Kidney (tissue), 14 donors: ENCODE measurements around the gene SDC4. TPM values are rescaled to one million over a fixed set of nuclear protein-coding genes. Genes with fewer than 3 reads are reported as not detected.

ENCODE experiments used
- DNase-seq, 5 donors: peaks; one replicate each; pipeline ENCODE4 v3.0.0-alpha.2; 2013 to 2020
- FAIRE-seq: peaks from 2 replicates; lab custom pipeline; 2012; peaks lifted over from hg19 to GRCh38; lab: Jason Lieb, UNC
- H3K27ac ChIP-seq, 2 donors: one replicate each; pipeline ENCODE4 v1.7.0; 2013; ENCODE audit warnings: low read depth in 2 of 2, low read length in 2 of 2, inconsistent platforms in 1 of 2
- H3K27me3 ChIP-seq: one replicate; pipeline ENCODE4 v1.7.1; 2013; ENCODE audit warnings: low read length, inconsistent platforms; ENCODE audit not compliant: control insufficient read depth, insufficient read depth
- H3K36me3 ChIP-seq, 3 donors: one replicate each; pipeline versions ENCODE4 v1.7.0 to v1.7.1; 2013; ENCODE audit warnings: low read length in 3 of 3, control low read depth in 1 of 3, inconsistent platforms in 1 of 3; ENCODE audit not compliant: insufficient read depth in 3 of 3, control insufficient read depth in 2 of 3
- H3K4me1 ChIP-seq, 3 donors: one replicate each; pipeline versions ENCODE4 v1.7.0 to v1.7.1; 2013; ENCODE audit warnings: low read length in 3 of 3, inconsistent platforms in 1 of 3, low read depth in 1 of 3; ENCODE audit not compliant: control insufficient read depth in 2 of 3, insufficient read depth in 2 of 3
- H3K4me3 ChIP-seq, 3 donors: one replicate each; pipeline versions ENCODE4 v1.7.0 to v1.8.1; 2013; ENCODE audit warnings: low read length in 3 of 3, control low read depth in 1 of 3, inconsistent platforms in 1 of 3
- H3K9ac ChIP-seq, 3 donors: one replicate each; pipeline versions ENCODE4 v1.7.0 to v1.7.1; 2013; ENCODE audit warnings: low read length in 3 of 3, control low read depth in 1 of 3, inconsistent platforms in 1 of 3
- H3K9me3 ChIP-seq, 3 donors: one replicate each; pipeline versions ENCODE4 v1.7.0 to v1.7.1; 2013; ENCODE audit warnings: low read length in 3 of 3, control low read depth in 1 of 3, inconsistent platforms in 1 of 3; ENCODE audit not compliant: control insufficient read depth in 2 of 3, insufficient read depth in 1 of 3
- CTCF ChIP-seq: IDR thresholded peaks from 3 replicates; pipeline ENCODE4 v1.5.1; 2012; ENCODE audit warnings: mild to moderate bottlenecking, moderate library complexity, borderline replicate concordance; ENCODE audit not compliant: insufficient read depth; ENCODE audit errors: extremely low read depth
- intact Hi-C: fragments of 100-400 bp; cut with DNase I; formaldehyde crosslinking; loops from one replicate; pipeline ENCODE4 v1.11.1; 2022
- polyA plus RNA-seq: library from polyadenylated mRNA; stranded (reverse); fragments of 350-450 nt; fragmentation: Illumina TruSeq; extraction: RNeasy Lipid Tissue Mini Kit (QIAGEN cat#74804); gene quantifications from one replicate; pipeline ENCODE4 v1.2.3, GENCODE V29; 2014; ENCODE audit warnings: low read depth, low replicate concordance; ENCODE audit not compliant: insufficient read depth
- total RNA-seq: library from RNA; stranded (reverse); fragmentation: NEBNext Ultra II Directional; extraction: Animal tissue kit (Norgen Biotek cat#: 25700); gene quantifications from one replicate; pipeline ENCODE4 v1.2.1, GENCODE V29; 2021
- donor health status: control.
- donor health status: control.
- donor health status: control.
- donor health status: control.
- donor health status: control.
- donor health status: DM: yes; HTN: yes; CAD: no.
- donor health status: Normal renal cell carcinoma (clear cell type).

Gene SDC4
- total and polyA plus RNA-seq, 2 donors from 2014 or later, result 242 to 397 TPM

GRCh38 chr20:45313943-45314342 lies 34.3 kb downstream of the SDC4 start:
- no peak for TF ChIP-seq CTCF
- Histone ChIP-seq H3K4me3 (no peak overlapping the region), H3K27ac (no peak overlapping the region), H3K36me3 (no peaks in the 10 kb centered on the region), H3K4me1 (no peaks in the 10 kb centered on the region), H3K9ac (no peak overlapping the region), H3K9me3 (no peaks in the 10 kb centered on the region), H3K27me3 (peaks cover 7% of the 10 kb centered on the region)
- DNase-seq, result peak in 1 of 5 donors; percentile 20
- FAIRE-seq, result no peak
- intact Hi-C loops, result loop anchor here (10.0 kb wide), 1 partner anchor 461 kb away; no protein-coding TSS in a partner anchor

- FAIRE-seq (no peak), DNase-seq (no peak)
- Histone ChIP-seq H3K36me3 (no peaks in the 10 kb centered on the region), H3K4me3 (no peak overlapping the region), H3K4me1 (no peaks in the 10 kb centered on the region), H3K9me3 (no peaks in the 10 kb centered on the region), H3K27ac (no peak overlapping the region), H3K27me3 (peaks cover 7% of the 10 kb centered on the region), H3K9ac (no peak overlapping the region)
- intact Hi-C loops, result loop anchor here (10.0 kb wide), 1 partner anchor 462 kb away; no protein-coding TSS in a partner anchor
- TF ChIP-seq CTCF, result no peak
These were observed 35.0 kb downstream of the SDC4 start for GRCh38 chr20:45313065-45313695.

GRCh38 chr20:45312241-45312640 lies 36.0 kb downstream of the SDC4 start:
- Histone ChIP-seq H3K27ac (no peak overlapping the region), H3K27me3 (peaks cover 7% of the 10 kb centered on the region), H3K9me3 (no peaks in the 10 kb centered on the region), H3K9ac (no peak overlapping the region), H3K4me1 (no peaks in the 10 kb centered on the region), H3K36me3 (no peaks in the 10 kb centered on the region), H3K4me3 (no peak overlapping the region)
- intact Hi-C loops, result loop anchor here (10.0 kb wide), 1 partner anchor 463 kb away; no protein-coding TSS in a partner anchor
- no peak for FAIRE-seq
- DNase-seq, result peak in 1 of 5 donors; percentile 49
- no peak for TF ChIP-seq CTCF
